Small intestine (tissue), 7 donors: ENCODE measurements around the gene KIRREL3. TPM values are rescaled to one million over a fixed set of nuclear protein-coding genes. Genes with fewer than 3 reads are reported as not detected.

ENCODE experiments used
- DNase-seq, 2 donors: peaks; one replicate each; pipeline versions ENCODE4 v3.0.0 to v3.0.0-alpha.2; 2013
- FAIRE-seq: peaks from 2 replicates; lab custom pipeline; 2012; peaks lifted over from hg19 to GRCh38; lab: Jason Lieb, UNC
- H3K27ac ChIP-seq, 3 donors: one replicate each; pipeline ENCODE4 v1.5.1; 2013; ENCODE audit warnings: low read length in 2 of 3, mild to moderate bottlenecking in 2 of 3, control low read depth in 1 of 3, inconsistent platforms in 1 of 3, low read depth in 1 of 3, moderate library complexity in 1 of 3
- H3K27me3 ChIP-seq, 3 donors: one replicate each; pipeline ENCODE4 v1.6.1; 2013; ENCODE audit warnings: low read length in 3 of 3, inconsistent platforms in 1 of 3; ENCODE audit not compliant: control insufficient read depth in 3 of 3, insufficient read depth in 3 of 3
- H3K36me3 ChIP-seq, 3 donors: one replicate each; pipeline ENCODE4 v1.6.1; 2013; ENCODE audit warnings: low read length in 3 of 3, inconsistent platforms in 1 of 3, low read depth in 1 of 3, mild to moderate bottlenecking in 1 of 3, moderate library complexity in 1 of 3; ENCODE audit not compliant: control insufficient read depth in 3 of 3, insufficient read depth in 2 of 3
- H3K4me1 ChIP-seq, 3 donors: one replicate each; pipeline ENCODE4 v1.6.1; 2013; ENCODE audit warnings: low read length in 2 of 3, inconsistent platforms in 1 of 3, low read depth in 1 of 3, mild to moderate bottlenecking in 1 of 3, moderate library complexity in 1 of 3; ENCODE audit not compliant: control insufficient read depth in 3 of 3, insufficient read depth in 2 of 3
- H3K4me3 ChIP-seq, 3 donors: one replicate each; pipeline ENCODE4 v1.5.1; 2013; ENCODE audit warnings: low read length in 3 of 3, control low read depth in 1 of 3, inconsistent platforms in 1 of 3, low read depth in 1 of 3, mild to moderate bottlenecking in 1 of 3, moderate library complexity in 1 of 3
- H3K9me3 ChIP-seq, 2 donors: one replicate each; pipeline ENCODE4 v1.6.1; 2013; ENCODE audit warnings: low read depth in 1 of 2, low read length in 1 of 2; ENCODE audit not compliant: control insufficient read depth in 2 of 2, insufficient read depth in 1 of 2
- WGBS, 3 donors: extraction: QIAGEN DNeasy Blood & Tissue Kit; methylation state at CpG; one replicate each; pipeline ENCODE4 v1.1.7; 2013; 5-methylcytosine and 5-hydroxymethylcytosine counted together
- polyA plus RNA-seq, 4 donors: library from polyadenylated mRNA; stranded (reverse) in 3 of 4; unstranded in 1 of 4; fragments of 200-250 nt in 3 of 4; fragments of 120-200 nt in 1 of 4; gene quantifications; one replicate each; pipeline versions ENCODE4 v1.2.1 to v1.2.3, GENCODE V29; 2013
- donor health status: healthy with polysubstance abuse.
- donor health status: control.
- donor health status: control.
- donor health status: Bipolar disorder and iron deficiency.
- donor health status: healthy.

Gene KIRREL3
- polyA plus RNA-seq, 4 donors: 0.18 to 0.61 TPM; not detected in 2

DNA sequence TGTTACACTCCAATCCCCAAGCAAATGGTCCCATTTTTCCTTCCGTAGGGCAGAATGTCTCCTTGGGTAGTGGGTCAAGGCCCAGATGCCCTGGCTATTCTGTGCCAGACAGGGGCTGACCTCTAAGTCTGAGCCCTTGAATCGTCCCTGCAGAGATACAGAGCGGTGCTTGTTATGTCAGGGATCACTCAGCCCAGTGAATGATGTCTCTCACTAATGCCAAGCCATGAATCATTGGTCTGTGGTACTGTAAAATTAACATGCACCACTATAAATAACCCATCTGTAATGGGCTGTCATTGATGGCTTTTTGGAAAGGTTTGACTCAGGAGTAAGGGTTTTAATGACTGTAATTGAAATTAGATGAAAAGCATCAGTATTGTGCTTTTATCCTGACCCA is 35.3 kb upstream of the KIRREL3 start:
- Histone ChIP-seq H3K9me3 (no peaks in the 10 kb centered on the region), H3K27ac (no peak overlapping the region), H3K4me1 (no peaks in the 10 kb centered on the region), H3K4me3 (no peak overlapping the region), H3K36me3 (no peaks in the 10 kb centered on the region), H3K27me3 (peaks cover 0 to 3% (median 2%) of the 10 kb centered on the region in 3 donors)
- no peak for DNase-seq
- FAIRE-seq: no peak
- 77 to 87% (median 84%) methylated on average over 3 of the region's 3 CpGs for WGBS, 3 donors

GRCh38 chr11:127034973-127035372 is 34.4 kb upstream of the KIRREL3 start:
- no peak for DNase-seq
- H3K4me1 ChIP-seq: no peaks in the 10 kb centered on the region
- H3K27ac ChIP-seq: no peak overlapping the region
- H3K27me3 ChIP-seq: peaks cover 0 to 3% (median 2%) of the 10 kb centered on the region in 3 donors
- H3K36me3 ChIP-seq: no peaks in the 10 kb centered on the region
- H3K9me3 ChIP-seq: no peaks in the 10 kb centered on the region
- FAIRE-seq: no peak
- H3K4me3 ChIP-seq: no peak overlapping the region

DNA sequence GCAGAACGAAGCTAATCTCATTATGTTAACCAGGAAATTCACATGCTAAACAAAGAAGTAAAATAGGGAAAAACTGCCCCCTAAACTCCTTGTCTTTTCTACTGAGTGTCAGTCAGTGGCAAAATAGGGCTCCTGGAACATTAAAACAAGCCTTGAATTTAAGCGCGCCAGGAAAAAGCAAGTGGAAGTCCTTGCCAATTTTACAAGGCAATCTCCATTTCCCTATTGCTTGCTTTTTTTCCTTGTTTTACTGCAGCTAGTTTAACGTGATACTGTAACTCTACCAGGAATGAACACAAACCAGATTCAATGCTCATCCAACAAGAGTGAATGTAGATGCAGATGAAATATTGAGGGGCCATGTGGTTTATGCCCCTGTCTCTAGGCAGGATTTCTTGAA is 28.1 kb upstream of the KIRREL3 start:
- Histone ChIP-seq H3K27me3 (peaks cover 0 to 3% (median 0%) of the 10 kb centered on the region in 3 donors), H3K36me3 (no peaks in the 10 kb centered on the region), H3K9me3 (no peaks in the 10 kb centered on the region), H3K4me1 (no peaks in the 10 kb centered on the region), H3K4me3 (no peak overlapping the region), H3K27ac (no peak overlapping the region)
- WGBS, 3 donors: 57 to 63% (median 61%) methylated on average over 4 of the region's 4 CpGs
- FAIRE-seq (no peak), DNase-seq (no peak)

DNA sequence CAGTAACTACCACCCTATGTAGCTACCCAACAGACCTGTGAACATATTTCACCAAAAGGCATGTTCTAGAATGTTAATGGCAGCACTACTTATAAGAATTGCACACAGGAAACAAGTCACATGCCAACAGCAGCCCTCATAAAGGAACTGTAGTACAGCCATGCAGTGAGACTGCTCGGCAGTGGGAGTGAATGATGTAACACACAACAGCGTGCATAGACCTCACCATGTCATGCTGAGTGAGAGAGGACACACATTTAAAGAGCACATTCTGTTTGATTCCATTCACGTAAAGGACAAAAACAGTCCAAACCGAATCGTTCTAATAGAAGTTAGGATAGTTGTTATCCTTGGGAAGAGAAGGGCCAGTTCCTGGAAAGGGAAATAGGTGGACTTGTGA is 27.2 kb upstream of the KIRREL3 start:
- H3K36me3 ChIP-seq: no peaks in the 10 kb centered on the region
- H3K27ac ChIP-seq: no peak overlapping the region
- no peaks in the 10 kb centered on the region for H3K9me3 ChIP-seq
- H3K27me3 ChIP-seq: peaks cover 0 to 6% (median 0%) of the 10 kb centered on the region in 3 donors
- DNase-seq (no peak), FAIRE-seq (no peak)
- H3K4me3 ChIP-seq: no peak overlapping the region
- H3K4me1 ChIP-seq: no peaks in the 10 kb centered on the region
- WGBS, 3 donors: 74 to 79% (median 74%) methylated on average over 5 of the region's 5 CpGs

GRCh38 chr11:127027000-127027399 is 26.4 kb upstream of the KIRREL3 start:
- no peak for DNase-seq
- no peaks in the 10 kb centered on the region for H3K36me3 ChIP-seq
- H3K4me3 ChIP-seq: no peak overlapping the region
- FAIRE-seq: no peak
- H3K9me3 ChIP-seq: no peaks in the 10 kb centered on the region
- peaks cover 0 to 6% (median 0%) of the 10 kb centered on the region in 3 donors for H3K27me3 ChIP-seq
- WGBS, 3 donors: 61 to 73% (median 73%) methylated on average over 4 of the region's 4 CpGs
- H3K4me1 ChIP-seq: no peaks in the 10 kb centered on the region
- H3K27ac ChIP-seq: no peak overlapping the region

DNA sequence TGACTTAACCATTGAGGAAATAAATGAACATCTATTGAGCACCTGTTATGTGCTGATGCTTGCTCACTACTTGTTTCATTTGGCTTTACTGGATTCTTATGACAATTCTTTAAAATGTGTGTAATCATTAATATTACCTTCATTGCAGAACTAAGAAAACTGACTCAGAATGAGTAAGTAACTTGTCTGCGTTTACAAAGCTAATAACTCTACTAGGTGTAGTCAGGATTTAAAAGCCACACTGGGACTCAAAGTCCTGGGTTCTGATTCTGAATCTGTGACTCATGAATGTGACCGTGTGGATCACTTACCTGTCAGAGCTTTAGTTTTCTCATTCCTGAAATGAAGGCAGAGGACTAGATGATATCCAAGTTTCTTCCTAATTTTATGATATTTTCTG is 23.4 kb upstream of the KIRREL3 start:
- DNase-seq (no peak), FAIRE-seq (no peak)
- Histone ChIP-seq H3K4me1 (no peaks in the 10 kb centered on the region), H3K9me3 (no peaks in the 10 kb centered on the region), H3K36me3 (no peaks in the 10 kb centered on the region), H3K27ac (no peak overlapping the region), H3K27me3 (peaks cover 0 to 9% (median 2%) of the 10 kb centered on the region in 3 donors), H3K4me3 (no peak overlapping the region)
- WGBS, 3 donors: 56 to 81% (median 63%) methylated on average over 2 of the region's 2 CpGs

DNA sequence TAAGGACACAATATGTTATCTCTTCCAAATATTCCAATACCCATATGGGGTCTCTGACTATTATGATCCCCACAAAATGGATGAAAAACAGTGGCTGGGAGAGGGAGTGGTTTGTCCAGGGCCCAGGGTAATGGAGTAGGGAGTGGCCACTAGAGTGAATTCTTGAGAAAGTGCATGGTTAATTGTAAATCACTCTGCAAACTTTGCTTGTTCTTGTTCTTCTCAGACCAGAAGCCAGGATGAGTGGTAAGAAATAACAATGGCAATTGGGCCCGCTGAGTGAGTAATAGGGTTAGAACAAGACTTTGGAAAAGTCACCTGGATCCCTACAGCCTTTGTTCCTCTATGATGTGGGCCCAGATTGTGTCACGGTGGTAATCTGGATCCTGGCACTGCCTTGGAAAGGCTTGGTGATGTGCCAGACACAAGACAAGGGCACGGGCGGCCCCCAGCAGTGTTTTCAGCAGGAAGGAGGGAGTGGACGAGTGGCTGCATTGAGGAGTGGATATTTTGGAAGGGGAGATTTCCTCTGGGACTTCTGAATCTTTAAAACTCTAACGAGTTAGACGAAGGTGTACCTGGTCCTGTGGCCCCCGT is 18.2 kb upstream of the KIRREL3 start:
- Histone ChIP-seq H3K4me3 (no peak overlapping the region), H3K9me3 (no peaks in the 10 kb centered on the region), H3K4me1 (no peaks in the 10 kb centered on the region), H3K27ac (no peak overlapping the region), H3K27me3 (peaks cover 0 to 10% (median 2%) of the 10 kb centered on the region in 3 donors), H3K36me3 (no peaks in the 10 kb centered on the region)
- DNase-seq (no peak), FAIRE-seq (no peak)
- WGBS, 3 donors: 81 to 82% (median 82%) methylated on average over 8 of the region's 8 CpGs

GRCh38 chr11:127017482-127017881 is 16.9 kb upstream of the KIRREL3 start:
- WGBS, 3 donors: 28 to 45% (median 32%) methylated on average over 7 of the region's 7 CpGs
- Histone ChIP-seq H3K27me3 (peaks cover 0 to 9% (median 2%) of the 10 kb centered on the region in 3 donors), H3K27ac (no peak overlapping the region), H3K9me3 (no peaks in the 10 kb centered on the region), H3K4me1 (no peaks in the 10 kb centered on the region), H3K4me3 (no peak overlapping the region), H3K36me3 (no peaks in the 10 kb centered on the region)
- FAIRE-seq: no peak
- DNase-seq: peak in 1 of 2 donors; percentile 45

- DNase-seq (no peak), FAIRE-seq (no peak)
- no peaks in the 10 kb centered on the region for H3K4me1 ChIP-seq
- no peak overlapping the region for H3K4me3 ChIP-seq
- H3K36me3 ChIP-seq: no peaks in the 10 kb centered on the region
- no peaks in the 10 kb centered on the region for H3K9me3 ChIP-seq
- peaks cover 0 to 11% (median 0%) of the 10 kb centered on the region in 3 donors for H3K27me3 ChIP-seq
- WGBS, 3 donors: 51 to 72% (median 60%) methylated on average over 5 of the region's 5 CpGs
- H3K27ac ChIP-seq: no peak overlapping the region
Measured at GRCh38 chr11:127013550-127013949, 13.0 kb upstream of the KIRREL3 start.
